Esophagus squamous epithelium (tissue), 5 donors: ENCODE results near the gene PITPNM3. TPM values are rescaled to one million over a fixed set of nuclear protein-coding genes. Genes with fewer than 3 reads are reported as not detected.

Experiments used
- DNase-seq: peaks from one replicate; lab custom pipeline; 2025; lab: John Stamatoyannopoulos, UW
- H3K27ac ChIP-seq, 4 donors: fragments of 200-600 bp; sonication (generic); one replicate each; pipeline ENCODE4 v1.5.1; 2016 to 2019; ENCODE audit warnings: mild to moderate bottlenecking in 1 of 4
- H3K27me3 ChIP-seq, 4 donors: fragments of 200-600 bp; sonication (generic); 1 replicate in 3 of 4; 2 replicates in 1 of 4; pipeline versions ENCODE4 v1.5.1 to v1.6.0; 2017 to 2021; ENCODE audit warnings: antibody characterized with exemption in 1 of 4
- H3K36me3 ChIP-seq, 3 donors: fragments of 200-600 bp; sonication (generic); one replicate each; pipeline ENCODE4 v1.5.1; 2016 to 2019
- H3K4me1 ChIP-seq, 3 donors: fragments of 200-600 bp; sonication (generic); one replicate each; pipeline ENCODE4 v1.5.1; 2017 to 2019
- H3K4me3 ChIP-seq, 4 donors: fragments of 200-600 bp; sonication (generic); 1 replicate in 3 of 4; 2 replicates in 1 of 4; pipeline ENCODE4 v1.5.1; 2016 to 2019; ENCODE audit warnings: mild to moderate bottlenecking in 2 of 4, moderate library complexity in 1 of 4
- H3K9me3 ChIP-seq, 3 donors: fragments of 200-600 bp; sonication (generic); one replicate each; pipeline ENCODE4 v1.5.1; 2016 to 2019
- POLR2A ChIP-seq, 4 donors: fragments of 450-650 bp; IDR thresholded peaks; one replicate each; pipeline ENCODE4 v1.6.1; 2017; ENCODE audit warnings: antibody characterized with exemption in 4 of 4, mild to moderate bottlenecking in 4 of 4, moderate library complexity in 3 of 4
- WGBS, 2 donors: methylation state at CpG; one replicate each; pipeline ENCODE4 v1.1.5; 2018; 5-methylcytosine and 5-hydroxymethylcytosine counted together
- intact Hi-C: fragments of 100-400 bp; cut with DNase I; formaldehyde crosslinking; loops from one replicate; pipeline ENCODE4 v1.15.0; 2022
- total RNA-seq, 4 donors: library from RNA; depleted of rRNA; stranded (reverse); fragments of >200 nt; gene quantifications; one replicate each; pipeline ENCODE4 v1.1.0, GENCODE V29; 2016
- TF ChIP-seq, protein P1 (sequence below), 6 experiments: fragments of 450-650 bp in 4 of 6; fragments of 200-600 bp in 2 of 6; sonication (generic) in 2 of 6; IDR thresholded peaks; one replicate each; pipeline ENCODE4 v1.5.1; 2016 to 2019; ENCODE audit warnings: antibody characterized with exemption in 6 of 6, mild to moderate bottlenecking in 4 of 6, moderate library complexity in 4 of 6
- donor health status: DM: yes; HTN: yes; CAD: no.

PITPNM3 gene
- total RNA-seq, 4 donors from 2014 or later = 14.0 to 33.4 (median 21.5) TPM

DNA sequence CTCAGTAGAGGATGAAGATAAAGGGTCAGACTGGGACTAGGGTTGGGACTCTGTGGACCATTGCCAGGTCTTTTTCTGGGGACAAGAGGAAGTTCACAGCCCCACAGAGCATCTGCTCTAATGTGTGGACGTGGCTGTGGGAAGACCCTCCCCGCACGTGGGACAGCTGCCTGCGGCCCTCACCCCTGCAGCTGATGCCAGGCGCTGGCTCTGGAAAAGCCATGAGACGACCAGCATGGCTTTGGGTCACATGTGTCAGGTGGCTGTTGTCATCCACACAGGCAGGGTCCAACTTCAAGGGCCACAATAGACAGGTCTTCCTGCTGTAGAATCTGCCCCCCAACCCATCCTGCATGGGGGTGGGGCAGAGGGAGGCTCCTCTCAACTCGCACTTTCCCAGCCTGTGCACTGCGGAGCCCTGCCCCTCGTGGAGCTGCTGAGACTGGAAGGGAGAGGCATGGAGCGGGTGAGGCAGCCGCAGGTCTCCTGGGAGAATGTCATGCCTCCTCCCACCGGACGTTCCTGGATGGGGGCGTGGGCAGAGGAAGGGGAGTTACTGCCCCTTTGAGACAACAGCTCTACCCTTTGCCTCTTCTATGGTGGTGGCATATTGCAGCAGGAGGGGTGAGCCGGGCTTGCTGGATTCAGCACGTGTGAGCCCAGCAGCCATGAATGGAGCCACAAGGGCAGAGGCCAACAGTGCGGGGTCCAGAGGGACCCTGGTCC, 58.7 kb downstream of the PITPNM3 start:
- Histone ChIP-seq H3K9me3 (no peaks in the 10 kb centered on the region), H3K27ac (no peak overlapping the region), H3K36me3 (peaks cover 0 to 34% (median 0%) of the 10 kb centered on the region in 3 donors), H3K4me1 (peaks cover 0 to 39% (median 0%) of the 10 kb centered on the region in 3 donors), H3K4me3 (no peak overlapping the region), H3K27me3 (no peaks in the 10 kb centered on the region)
- DNase-seq = no peak
- intact Hi-C loops = no loop called here
- TF ChIP-seq, protein P1, sequence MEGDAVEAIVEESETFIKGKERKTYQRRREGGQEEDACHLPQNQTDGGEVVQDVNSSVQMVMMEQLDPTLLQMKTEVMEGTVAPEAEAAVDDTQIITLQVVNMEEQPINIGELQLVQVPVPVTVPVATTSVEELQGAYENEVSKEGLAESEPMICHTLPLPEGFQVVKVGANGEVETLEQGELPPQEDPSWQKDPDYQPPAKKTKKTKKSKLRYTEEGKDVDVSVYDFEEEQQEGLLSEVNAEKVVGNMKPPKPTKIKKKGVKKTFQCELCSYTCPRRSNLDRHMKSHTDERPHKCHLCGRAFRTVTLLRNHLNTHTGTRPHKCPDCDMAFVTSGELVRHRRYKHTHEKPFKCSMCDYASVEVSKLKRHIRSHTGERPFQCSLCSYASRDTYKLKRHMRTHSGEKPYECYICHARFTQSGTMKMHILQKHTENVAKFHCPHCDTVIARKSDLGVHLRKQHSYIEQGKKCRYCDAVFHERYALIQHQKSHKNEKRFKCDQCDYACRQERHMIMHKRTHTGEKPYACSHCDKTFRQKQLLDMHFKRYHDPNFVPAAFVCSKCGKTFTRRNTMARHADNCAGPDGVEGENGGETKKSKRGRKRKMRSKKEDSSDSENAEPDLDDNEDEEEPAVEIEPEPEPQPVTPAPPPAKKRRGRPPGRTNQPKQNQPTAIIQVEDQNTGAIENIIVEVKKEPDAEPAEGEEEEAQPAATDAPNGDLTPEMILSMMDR (IDR thresholded peaks at IDR 0.05) = no peak
- TF ChIP-seq POLR2A (IDR thresholded peaks at IDR 0.05) = no peak
- 62 to 80% methylated on average over 3 to 5 of the region's 17 CpGs for whole genome bisulfite sequencing, 2 donors

GRCh38 chr17:6496640-6497441, 59.5 kb downstream of the PITPNM3 start:
- H3K27ac ChIP-seq = no peak overlapping the region
- WGBS, 2 donors = 65 to 75% methylated on average over 8 to 14 of the region's 15 CpGs
- no peak for TF ChIP-seq POLR2A (IDR thresholded peaks at IDR 0.05)
- TF ChIP-seq, protein P1 (IDR thresholded peaks at IDR 0.05) = no peak

GRCh38 chr17:6496116-6496481, 60.3 kb downstream of the PITPNM3 start:
- Histone ChIP-seq H3K36me3 (peaks cover 0 to 19% (median 0%) of the 10 kb centered on the region in 3 donors), H3K27me3 (no peaks in the 10 kb centered on the region), H3K9me3 (no peaks in the 10 kb centered on the region), H3K27ac (no peak overlapping the region), H3K4me3 (no peak overlapping the region), H3K4me1 (peaks cover 0 to 39% (median 0%) of the 10 kb centered on the region in 3 donors)
- intact Hi-C loops = no loop called here
- TF ChIP-seq, protein P1 (IDR thresholded peaks at IDR 0.05) = no peak
- TF ChIP-seq POLR2A (IDR thresholded peaks at IDR 0.05) = no peak
- WGBS, 2 donors = 40 to 51% methylated on average over 8 of the region's 8 CpGs
- DNase-seq = no peak

More at GRCh38 chr17:6496640-6497441, 59.5 kb downstream of the PITPNM3 start:
- no peaks in the 10 kb centered on the region for H3K27me3 ChIP-seq
- no peaks in the 10 kb centered on the region for H3K9me3 ChIP-seq
- H3K36me3 ChIP-seq = peaks cover 0 to 26% (median 0%) of the 10 kb centered on the region in 3 donors
- no peak for DNase-seq
- no peak overlapping the region for H3K4me3 ChIP-seq
- intact Hi-C loops = no loop called here
- peaks cover 0 to 39% (median 0%) of the 10 kb centered on the region in 3 donors for H3K4me1 ChIP-seq

GRCh38 chr17:6495450-6496115, 60.8 kb downstream of the PITPNM3 start:
- no peak for DNase-seq
- Histone ChIP-seq H3K9me3 (no peaks in the 10 kb centered on the region), H3K27me3 (no peaks in the 10 kb centered on the region), H3K4me3 (no peak overlapping the region), H3K27ac (no peak overlapping the region), H3K4me1 (peaks cover 0 to 39% (median 0%) of the 10 kb centered on the region in 3 donors), H3K36me3 (peaks cover 0 to 16% (median 0%) of the 10 kb centered on the region in 3 donors)
- WGBS, 2 donors = 58 to 73% methylated on average over 9 to 14 of the region's 15 CpGs
- TF ChIP-seq, protein P1 (IDR thresholded peaks at IDR 0.05) = no peak
- no peak for TF ChIP-seq POLR2A (IDR thresholded peaks at IDR 0.05)
- intact Hi-C loops = no loop called here
